Measurements from ENCODE around the gene TRABD2B.

- TF ChIP-seq EZH2 (IDR thresholded peaks at IDR 0.05; ENCODE audit: borderline replicate concordance, low read depth, low read length, severe bottlenecking): no peak
- TF ChIP-seq, protein P1, sequence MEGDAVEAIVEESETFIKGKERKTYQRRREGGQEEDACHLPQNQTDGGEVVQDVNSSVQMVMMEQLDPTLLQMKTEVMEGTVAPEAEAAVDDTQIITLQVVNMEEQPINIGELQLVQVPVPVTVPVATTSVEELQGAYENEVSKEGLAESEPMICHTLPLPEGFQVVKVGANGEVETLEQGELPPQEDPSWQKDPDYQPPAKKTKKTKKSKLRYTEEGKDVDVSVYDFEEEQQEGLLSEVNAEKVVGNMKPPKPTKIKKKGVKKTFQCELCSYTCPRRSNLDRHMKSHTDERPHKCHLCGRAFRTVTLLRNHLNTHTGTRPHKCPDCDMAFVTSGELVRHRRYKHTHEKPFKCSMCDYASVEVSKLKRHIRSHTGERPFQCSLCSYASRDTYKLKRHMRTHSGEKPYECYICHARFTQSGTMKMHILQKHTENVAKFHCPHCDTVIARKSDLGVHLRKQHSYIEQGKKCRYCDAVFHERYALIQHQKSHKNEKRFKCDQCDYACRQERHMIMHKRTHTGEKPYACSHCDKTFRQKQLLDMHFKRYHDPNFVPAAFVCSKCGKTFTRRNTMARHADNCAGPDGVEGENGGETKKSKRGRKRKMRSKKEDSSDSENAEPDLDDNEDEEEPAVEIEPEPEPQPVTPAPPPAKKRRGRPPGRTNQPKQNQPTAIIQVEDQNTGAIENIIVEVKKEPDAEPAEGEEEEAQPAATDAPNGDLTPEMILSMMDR (IDR thresholded peaks at IDR 0.05; ENCODE audit: borderline replicate concordance, extremely low read depth, low read length, poor library complexity, severe bottlenecking): no peak
These were observed 210.9 kb downstream of the TRABD2B start for GRCh38 chr1:47786316-47786715.

Data from DND-41 (cell line).